ENCODE data around the gene CLTCL1. TPM values are rescaled to one million over a fixed set of nuclear protein-coding genes. Genes with fewer than 3 reads are reported as not detected.

Gene CLTCL1
- total and polyA plus RNA-seq, 9 of the 15 experiments (the other 6 are each of a cell fraction or from before 2014, with no cell fraction given) = 1.1 to 11.7 (median 5.0) TPM

GRCh38 chr22:19210188-19210587 is 81.3 kb downstream of the CLTCL1 start (continued):
- TF ChIP-seq ZBTB33 (CRISPR knock-in tag; IDR thresholded peaks at IDR 0.05) = no peak
- no peak for TF ChIP-seq POLR3A (IDR thresholded peaks at IDR 0.05; ENCODE audit: borderline replicate concordance, extremely low read depth, insufficient read depth, insufficient read length)
- no peak for TF ChIP-seq HDAC8 (tag; IDR thresholded peaks at IDR 0.05)
- TF ChIP-seq DLX4 (CRISPR knock-in tag; IDR thresholded peaks at IDR 0.05) = no peak
- no peak for TF ChIP-seq ZNF134 (CRISPR knock-in tag; conservative IDR thresholded peaks at IDR 0.05)
- no peak for TF ChIP-seq PBX2 (CRISPR knock-in tag; IDR thresholded peaks at IDR 0.05; ENCODE audit: low read depth)
- TF ChIP-seq PBX2 (tag; conservative IDR thresholded peaks at IDR 0.05; ENCODE audit: low read depth) = no peak
